ENCODE data around the gene TLR9.
"Not testable (repeated sequence)": the region's sequence is repeated elsewhere in the genome, so short reads cannot be mapped to it uniquely, and the experiment has no call there.

TLR9 gene

GRCh38 chr3:52225452-52226228, at the start of gene TLR9:
Gene TLR9 (minus strand): TSS chr3:52225645. CDS start chr3:52225529, 116 bp downstream.
- no peak for DNase-seq

GRCh38 chr3:52274781-52275180, 49.3 kb upstream of the TLR9 start:
- not testable (repeated sequence) for DNase-seq

- no peak for DNase-seq
Measured at GRCh38 chr3:52272831-52273230, 47.4 kb upstream of the TLR9 start.

GRCh38 chr3:52272172-52272571, 46.7 kb upstream of the TLR9 start:
- DNase-seq: not testable (repeated sequence)

GRCh38 chr3:52270252-52270754, 44.9 kb upstream of the TLR9 start:
- DNase-seq: no peak

GRCh38 chr3:52269776-52270175, 44.3 kb upstream of the TLR9 start:
- DNase-seq: no peak

- no peak for DNase-seq
Measured at GRCh38 chr3:52268036-52268435, 42.6 kb upstream of the TLR9 start.

GRCh38 chr3:52265387-52265786, 39.9 kb upstream of the TLR9 start:
- no peak for DNase-seq

- DNase-seq: no peak
Measured at GRCh38 chr3:52262447-52262846, 37.0 kb upstream of the TLR9 start.

GRCh38 chr3:52259448-52259847, 34.0 kb upstream of the TLR9 start:
- DNase-seq: no peak

- no peak for DNase-seq
Measured at GRCh38 chr3:52259035-52259434, 33.6 kb upstream of the TLR9 start.

- no peak for DNase-seq
Measured at GRCh38 chr3:52257911-52258310, 32.5 kb upstream of the TLR9 start.

- no peak for DNase-seq
Measured at GRCh38 chr3:52256622-52257021, 31.2 kb upstream of the TLR9 start.

- DNase-seq: no peak
Measured at GRCh38 chr3:52256159-52256558, 30.7 kb upstream of the TLR9 start.

GRCh38 chr3:52254608-52255007, 29.2 kb upstream of the TLR9 start:
- DNase-seq: no peak

- DNase-seq: no peak
Measured at GRCh38 chr3:52253314-52254304, 28.2 kb upstream of the TLR9 start.

- DNase-seq: no peak
Measured at GRCh38 chr3:52250122-52250521, 24.7 kb upstream of the TLR9 start.

- no peak for DNase-seq
Measured at GRCh38 chr3:52249683-52250082, 24.2 kb upstream of the TLR9 start.

GRCh38 chr3:52248816-52249547, 23.5 kb upstream of the TLR9 start:
- no peak for DNase-seq

GRCh38 chr3:52248165-52248541, 22.7 kb upstream of the TLR9 start:
- no peak for DNase-seq

- DNase-seq: no peak
Measured at GRCh38 chr3:52247409-52248164, 22.1 kb upstream of the TLR9 start.

GRCh38 chr3:52246728-52247408, 21.4 kb upstream of the TLR9 start:
- DNase-seq: no peak
